SKM-1 treated with dmso at 0.1 percent for 144 hours (cell line): ENCODE measurements around the gene CD58.

Experiments
- DNase-seq: peaks from one replicate; lab custom pipeline; 2025; ENCODE audit not compliant: unreplicated experiment; lab: John Stamatoyannopoulos, UW

Gene CD58

DNA sequence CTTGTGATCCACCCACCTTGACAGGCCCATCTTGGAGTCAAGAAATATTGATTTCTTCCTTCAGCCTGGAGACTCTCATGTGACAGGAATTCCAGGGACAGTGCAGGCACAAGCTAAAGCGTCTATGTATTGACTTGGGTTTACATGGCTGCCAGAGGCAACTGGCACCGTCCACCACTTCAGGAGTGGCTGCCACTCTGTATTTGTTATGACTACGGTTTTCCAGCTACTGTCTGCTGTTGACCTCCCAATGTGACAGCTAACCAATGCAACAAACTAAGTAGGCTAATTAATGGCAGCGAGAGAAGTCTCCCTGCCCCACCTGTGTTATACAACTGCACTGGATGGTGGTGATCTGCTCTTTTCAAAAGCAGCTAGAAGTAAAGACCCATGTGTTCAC is 56.9 kb downstream of the CD58 start:
- DNase-seq, result no peak

GRCh38 chr1:116511459-116512019 is 59.3 kb downstream of the CD58 start:
- DNase-seq, result no peak

GRCh38 chr1:116510361-116510760 is 60.5 kb downstream of the CD58 start:
- no peak for DNase-seq

DNA sequence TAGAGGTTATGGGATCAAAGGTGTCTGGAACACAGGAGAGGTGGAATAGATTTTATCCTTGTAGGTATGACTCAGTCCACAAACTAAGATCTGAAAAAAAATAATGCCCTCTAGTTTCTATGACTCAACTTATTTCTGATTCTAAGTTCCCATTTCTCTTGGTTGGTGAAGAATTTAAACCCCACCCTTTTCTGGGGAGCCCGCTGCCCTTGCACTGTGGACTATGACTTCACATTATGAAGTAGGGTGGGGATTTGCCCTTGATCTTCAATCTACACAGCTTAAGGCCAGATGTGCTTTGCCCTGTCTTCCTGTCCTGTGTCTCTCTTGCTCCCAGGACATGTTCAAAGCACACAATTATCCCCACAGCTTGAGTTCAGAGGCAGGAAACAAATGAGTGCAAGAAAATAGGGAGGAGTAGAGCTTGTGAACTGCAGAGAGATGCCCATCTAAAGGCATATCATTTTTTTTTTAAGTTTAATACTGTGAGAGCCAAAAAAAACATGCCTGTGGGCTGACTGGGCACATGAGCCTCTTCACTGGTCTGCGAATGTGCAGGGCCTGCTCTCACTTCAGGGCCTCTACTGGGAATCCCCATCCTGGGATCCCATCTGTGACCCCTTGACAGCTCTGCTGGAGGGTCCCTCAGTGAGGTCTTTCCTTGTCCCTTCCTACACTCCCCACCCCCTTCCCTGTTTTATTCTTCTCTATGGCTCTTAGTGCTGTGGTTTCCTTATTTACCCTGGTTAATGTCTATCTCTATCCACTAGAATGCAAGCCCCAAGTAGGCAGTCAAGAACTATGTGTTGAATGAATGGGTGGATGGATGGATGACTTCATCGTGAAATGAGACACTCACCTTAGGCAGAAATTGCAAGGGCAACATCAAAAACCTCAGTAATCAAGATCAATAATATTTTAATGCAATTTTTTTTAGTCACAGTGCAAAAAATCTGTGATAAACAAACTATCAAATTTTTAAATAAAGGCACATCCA is 61.5 kb downstream of the CD58 start:
- peak; percentile 54 for DNase-seq

DNA sequence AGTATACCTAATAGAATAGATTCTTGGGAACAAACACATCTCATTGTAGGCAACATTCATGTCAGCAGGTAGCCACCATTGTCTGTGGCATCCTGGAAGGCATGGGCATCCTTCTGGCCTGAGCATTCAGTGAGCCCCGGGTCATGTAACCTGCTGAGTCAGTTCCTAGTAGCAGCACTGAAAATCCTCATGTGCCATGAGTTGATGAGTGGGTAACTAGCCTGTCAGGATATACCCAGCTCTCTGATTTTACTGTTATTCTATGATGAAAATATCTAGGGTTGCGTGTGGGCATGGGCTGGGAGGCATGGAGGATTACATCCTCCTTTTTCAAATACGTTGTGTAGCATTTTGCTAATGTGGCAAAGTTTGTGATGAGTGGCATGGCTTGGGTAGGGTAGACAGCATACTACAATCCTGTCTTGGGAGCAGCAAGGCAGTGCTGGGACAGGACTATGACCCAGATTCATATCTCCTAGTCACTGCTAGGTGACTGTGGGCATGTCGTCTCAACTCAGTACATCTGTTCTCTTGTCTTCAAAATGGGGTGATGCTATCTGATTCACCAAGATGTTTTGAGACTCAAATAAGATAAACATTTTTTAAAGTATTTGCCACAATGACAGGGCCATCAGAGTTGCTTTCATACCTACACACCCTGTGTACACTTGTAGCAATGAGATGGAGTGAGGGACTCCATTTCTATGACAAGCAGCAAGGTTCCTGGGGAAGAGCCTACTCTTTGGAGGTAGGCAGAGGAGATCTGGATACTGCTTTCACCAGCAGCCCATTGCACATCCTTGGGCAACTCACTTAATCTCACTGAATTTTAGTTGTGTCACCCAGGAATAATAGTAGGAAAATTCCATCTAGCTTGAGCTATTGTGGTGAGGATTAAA is 62.5 kb downstream of the CD58 start:
- DNase-seq, result no peak

DNA sequence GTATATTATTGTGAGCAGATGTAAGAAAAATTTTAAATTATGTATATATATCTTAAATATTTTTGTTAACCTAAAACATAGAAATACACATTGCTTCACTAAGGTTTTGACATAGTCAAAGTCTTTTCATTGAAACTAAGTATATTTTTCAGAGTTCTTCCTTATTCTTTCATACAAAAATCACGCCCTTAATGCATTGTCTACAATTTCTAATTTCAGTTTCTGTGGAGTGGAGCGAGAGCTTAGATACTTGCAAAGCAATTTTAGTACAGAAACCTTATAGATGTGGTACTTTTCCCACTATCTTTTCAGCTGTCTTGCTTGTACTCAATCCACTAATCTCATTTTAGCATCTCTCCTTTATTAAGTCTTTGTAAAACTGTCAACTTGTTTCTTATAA is 63.2 kb downstream of the CD58 start:
- DNase-seq, result no peak

DNA sequence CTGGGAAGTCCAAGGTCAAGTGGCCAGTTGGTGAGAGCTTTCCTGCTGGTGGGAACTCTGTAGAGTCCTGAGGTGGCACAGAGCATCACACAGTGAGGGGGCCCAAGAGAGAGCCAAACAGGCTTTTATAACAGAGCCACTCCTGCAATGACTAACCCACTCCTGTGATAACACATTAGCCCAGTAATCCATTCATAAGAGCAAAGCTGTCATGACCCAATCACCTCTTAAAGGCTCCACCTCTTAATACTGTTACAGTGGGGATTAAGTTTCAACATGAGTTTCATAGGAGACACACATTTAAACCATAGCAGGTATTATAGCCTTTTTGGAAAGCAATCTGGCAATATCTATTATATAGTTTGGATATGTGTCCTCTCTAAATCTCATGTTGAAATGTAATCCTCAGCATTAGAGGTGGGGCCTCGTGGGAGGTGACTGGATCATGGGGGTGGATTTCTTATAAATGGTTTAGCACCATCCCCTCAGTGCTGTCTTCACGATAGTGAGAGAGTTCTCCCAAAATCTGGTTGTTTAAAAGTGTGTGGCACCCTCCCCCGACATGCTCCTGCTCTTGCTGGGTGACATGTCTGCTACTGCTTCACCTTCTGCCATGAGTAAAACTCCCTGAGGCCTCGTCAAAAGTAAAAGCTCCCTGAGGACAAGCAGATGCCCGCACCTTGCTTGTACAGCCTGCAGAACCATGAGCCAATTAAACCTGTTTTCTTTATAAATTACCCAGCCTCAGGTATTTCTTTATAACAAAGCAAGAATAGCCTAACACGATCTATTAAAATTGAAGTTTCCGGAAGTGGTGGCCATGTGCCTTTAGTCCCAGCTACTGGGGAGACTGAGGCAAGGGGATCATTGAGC is 64.5 kb downstream of the CD58 start:
- no peak for DNase-seq

DNA sequence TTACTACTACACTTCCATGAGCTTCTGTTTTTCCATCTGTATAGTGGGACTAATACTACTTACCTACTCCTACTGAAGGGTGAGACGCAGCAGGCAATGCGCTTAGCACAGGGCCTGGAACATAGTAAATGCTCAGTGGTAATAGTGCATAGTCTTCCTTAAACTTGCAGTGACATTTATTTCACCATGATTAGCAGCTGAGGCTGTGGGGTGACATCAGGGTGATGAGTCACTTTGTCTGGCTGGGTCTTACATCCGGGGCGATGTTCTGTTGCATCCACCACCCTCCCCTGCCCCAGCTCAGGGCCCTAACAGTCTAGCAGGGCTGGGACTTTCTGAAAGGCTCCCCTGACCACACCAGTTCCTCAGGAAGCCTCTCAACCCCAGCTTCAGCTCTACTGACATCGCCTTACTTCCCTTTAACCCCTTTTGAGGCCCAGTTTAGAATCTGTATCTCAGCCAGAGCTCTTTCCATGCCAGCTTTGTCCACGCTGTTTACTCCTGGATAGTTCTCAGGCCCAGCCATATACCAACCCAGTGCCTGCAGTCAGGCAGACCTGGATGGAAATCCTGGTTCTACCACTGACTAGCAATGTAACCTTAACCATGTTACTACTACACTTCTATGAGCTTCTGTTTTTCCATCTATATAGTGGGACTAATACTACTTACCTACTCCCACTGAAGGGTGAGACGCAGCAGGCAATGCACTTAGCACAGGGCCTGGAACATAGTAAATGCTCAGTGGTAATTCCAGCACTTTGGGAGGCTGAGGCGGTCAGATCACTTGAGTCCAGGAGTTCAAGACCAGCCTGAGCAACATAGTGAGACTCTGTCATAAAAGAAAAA is 66.3 kb downstream of the CD58 start:
- peak; percentile 99 for DNase-seq

- peak; percentile 21 for DNase-seq
These were observed 67.1 kb downstream of the CD58 start for GRCh38 chr1:116503546-116504307.

DNA sequence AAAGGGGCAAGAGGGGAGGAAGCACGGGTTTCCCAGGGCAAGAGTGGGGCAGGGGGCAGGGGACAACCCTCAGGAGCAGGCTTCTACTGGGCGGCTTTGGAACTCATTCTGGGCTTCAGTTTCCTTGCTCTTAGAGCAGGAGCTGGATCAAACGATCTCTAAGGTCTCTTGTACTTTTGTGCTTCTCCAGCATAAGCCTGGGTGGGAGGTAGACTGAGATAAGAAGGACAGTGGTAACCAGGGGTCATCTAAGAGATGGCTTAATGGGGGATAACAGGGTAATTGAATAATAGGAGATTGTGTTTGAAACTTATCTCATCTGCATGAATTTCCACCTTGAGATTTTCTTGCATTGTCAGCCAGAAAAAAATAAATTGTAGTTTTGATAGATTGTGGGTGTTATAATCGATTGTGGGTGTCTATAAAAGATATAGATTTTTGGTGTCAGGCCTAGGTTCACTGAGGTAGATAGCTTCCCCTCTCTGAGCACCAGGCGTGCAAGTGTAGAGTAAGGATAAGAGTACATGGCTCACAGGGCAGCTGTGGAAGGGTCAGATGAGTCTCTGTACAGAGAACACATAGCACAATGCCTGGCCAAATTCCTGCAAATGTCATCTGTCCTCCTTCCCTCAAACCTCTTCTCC is 68.0 kb downstream of the CD58 start:
- DNase-seq, result no peak

- no peak for DNase-seq
These were observed 69.0 kb downstream of the CD58 start for GRCh38 chr1:116501870-116502244.

DNA sequence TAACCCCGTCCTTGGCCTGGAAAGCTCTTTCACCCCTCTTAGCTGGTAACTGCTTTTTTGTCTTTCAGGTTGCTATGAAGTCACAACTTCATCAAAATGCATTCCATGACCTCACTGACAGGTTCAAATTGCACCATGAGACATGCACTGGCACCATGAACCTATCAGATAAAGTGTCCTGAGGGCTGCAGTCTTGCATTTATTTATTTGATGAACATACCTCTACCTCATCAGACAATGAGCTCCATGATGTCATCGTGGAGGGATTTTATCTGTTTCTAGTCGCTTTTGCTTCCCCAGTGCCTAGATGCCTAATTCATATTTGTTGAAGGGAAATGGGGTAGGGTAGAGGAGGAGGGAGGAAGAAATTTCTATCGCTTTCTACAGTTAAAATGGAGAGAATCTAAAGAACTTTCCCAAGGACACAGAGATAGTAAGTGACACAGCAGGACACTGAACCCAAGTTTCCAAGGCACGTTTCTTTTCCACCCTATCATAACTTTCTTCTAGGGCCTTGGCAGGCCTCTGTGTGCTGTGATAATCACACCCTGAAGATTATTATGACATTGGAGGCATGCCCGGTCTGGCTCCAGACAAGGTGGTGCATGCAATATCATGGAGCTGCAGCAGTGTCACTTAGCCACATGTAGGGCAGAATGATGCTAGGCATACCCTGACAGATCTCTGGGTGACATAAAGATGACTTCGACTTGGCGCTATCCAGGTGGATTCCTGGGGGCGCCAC is 69.5 kb downstream of the CD58 start:
- DNase-seq, result no peak

DNA sequence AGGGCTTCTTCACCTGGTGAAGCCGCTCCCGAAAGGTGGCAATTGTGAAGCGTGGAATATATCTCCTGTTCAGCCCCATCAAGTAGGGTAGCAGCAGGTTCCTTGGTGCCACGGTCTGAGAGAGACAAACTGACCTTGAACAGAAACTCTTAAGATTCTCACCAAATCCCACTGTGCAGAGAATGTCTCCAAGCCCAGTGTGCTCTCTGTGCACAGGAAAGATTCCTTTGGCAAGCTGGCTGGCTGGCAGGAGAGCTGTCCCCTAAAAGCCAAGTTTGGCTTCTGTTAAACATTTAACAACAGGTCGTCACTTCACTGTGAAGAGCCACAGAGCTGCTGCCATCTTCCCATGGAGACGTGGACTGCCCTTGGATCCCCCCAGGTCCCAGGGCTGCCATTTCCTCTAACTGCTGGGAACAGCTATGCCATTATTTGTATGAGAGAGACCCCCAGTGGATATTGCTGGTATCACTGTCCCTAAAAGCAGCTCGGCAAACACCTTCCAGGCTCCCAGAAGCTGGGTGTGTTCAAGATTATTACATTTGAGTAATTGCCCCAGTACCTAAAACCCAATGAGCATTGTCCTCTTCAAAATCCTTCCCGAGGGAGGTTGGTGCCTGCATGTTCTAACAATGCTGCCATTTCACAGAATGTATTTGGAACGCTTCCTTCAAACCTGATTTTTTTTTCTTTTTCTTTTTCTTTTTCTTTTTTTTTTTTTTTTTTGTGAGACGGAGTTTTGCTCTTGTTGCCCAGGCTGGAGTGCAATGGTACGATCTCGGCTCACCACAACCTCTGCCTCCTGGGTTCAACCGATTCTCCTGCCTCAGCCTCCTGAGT is 71.8 kb downstream of the CD58 start:
- DNase-seq, result peak; percentile 66

DNA sequence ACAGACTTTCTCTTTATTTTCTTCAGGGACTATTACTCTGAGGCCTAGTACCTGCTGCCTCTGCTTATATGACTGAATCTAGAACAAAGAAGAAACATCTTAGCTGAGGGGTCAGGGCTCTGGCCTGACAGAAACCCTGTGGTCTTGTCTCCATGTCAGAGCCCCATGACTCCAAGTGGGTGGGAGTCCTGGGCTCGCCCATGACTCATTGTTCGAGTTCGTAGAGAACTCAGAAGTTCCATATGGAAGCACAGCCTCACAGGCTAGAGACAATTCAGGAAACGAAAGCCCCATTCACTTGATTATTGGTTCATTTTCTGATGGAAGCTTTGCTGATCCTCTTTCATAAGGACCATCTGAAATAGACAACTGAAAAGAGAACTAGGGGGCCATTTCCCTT is 73.2 kb downstream of the CD58 start:
- DNase-seq, result no peak

GRCh38 chr1:116496898-116497297 is 73.9 kb downstream of the CD58 start:
- no peak for DNase-seq

GRCh38 chr1:116496380-116496779 is 74.4 kb downstream of the CD58 start:
- peak; percentile 56 for DNase-seq

DNA sequence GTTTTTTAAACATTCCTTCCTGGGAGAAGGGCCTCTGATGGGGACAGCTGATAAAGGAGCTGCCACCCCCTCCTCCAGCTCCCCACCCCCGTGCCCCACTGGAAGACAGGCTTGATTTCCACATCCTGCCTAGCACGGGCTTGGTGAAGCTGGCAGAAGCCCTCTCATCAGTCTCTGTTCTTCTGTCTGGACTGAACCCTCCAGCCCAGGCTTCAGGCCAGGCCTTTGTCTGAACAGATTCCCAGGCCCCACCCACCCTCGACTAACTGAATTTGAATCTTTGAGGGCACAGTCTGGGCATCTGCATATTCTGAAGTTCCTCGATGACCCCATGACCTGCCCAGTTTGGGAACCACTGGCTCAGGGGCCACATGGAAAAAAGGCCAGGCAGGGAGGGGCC is 75.3 kb downstream of the CD58 start:
- no peak for DNase-seq
